IMR-90 (cell line): ENCODE data around the gene DDX52. TPM values are rescaled to one million over a fixed set of nuclear protein-coding genes. Genes with fewer than 3 reads are reported as not detected.
"Not testable (repeated sequence)": the region's sequence is repeated elsewhere in the genome, so short reads cannot be mapped to it uniquely, and the experiment has no call there.

Experiments used
- ATAC-seq: fragments of 200-7000 bp; cut with Tn5 transposase; 2 replicates; pipeline ENCODE4 v1.9.1; 2020; ENCODE audit warnings: low read depth, mild to moderate bottlenecking, moderate library complexity
- BruUV-seq: library from RNA; stranded (reverse); fragments of 400-500 nt; replicated peaks from 2 replicates; lab custom pipeline; 2021; lab: Mats Ljungman, UMichigan
- CTCF ChIA-PET: fragments of 300-600 bp; formaldehyde crosslinking; extraction: SDS; loops from one replicate; lab custom pipeline; 2021; ENCODE audit warnings: antibody characterized with exemption; lab: Yijun Ruan, JAX
- POLR2A ChIA-PET: fragments of 300-600 bp; sonication (Branson Sonifier 250); formaldehyde crosslinking; loops from one replicate; lab custom pipeline; 2022; ENCODE audit warnings: antibody characterized with exemption; ENCODE audit not compliant: unreplicated experiment; lab: Charles Lee
- DNase-seq: peaks from one replicate; pipeline ENCODE4 v3.0.0; 2013
- H2AFZ ChIP-seq: replicated peaks from 2 replicates; pipeline ENCODE3; 2013; ENCODE audit warnings: low read length, mild to moderate bottlenecking; ENCODE audit not compliant: poor library complexity
- H2AK5ac ChIP-seq: 2 replicates; pipeline ENCODE4 v1.6.1; 2013; ENCODE audit warnings: low read depth, low read length, inconsistent platforms
- H2AK9ac ChIP-seq: replicated peaks from 2 replicates; pipeline ENCODE3; 2013; ENCODE audit warnings: mild to moderate bottlenecking, low read depth, low read length, moderate library complexity; ENCODE audit not compliant: poor library complexity
- H2BK120ac ChIP-seq: 2 replicates; pipeline ENCODE4 v1.6.1; 2013; ENCODE audit warnings: low read depth, low read length, inconsistent platforms
- H2BK15ac ChIP-seq: 3 replicates; pipeline ENCODE4 v1.6.1; 2013; ENCODE audit warnings: low read depth, low read length, inconsistent platforms
- H2BK20ac ChIP-seq: 2 replicates; pipeline ENCODE4 v1.6.1; 2013; ENCODE audit warnings: low read depth, mild to moderate bottlenecking, inconsistent platforms, low read length, moderate library complexity
- H2BK5ac ChIP-seq: 2 replicates; pipeline ENCODE4 v1.6.1; 2013; ENCODE audit warnings: mild to moderate bottlenecking, low read depth, low read length, inconsistent platforms; ENCODE audit not compliant: poor library complexity, severe bottlenecking
- H3K14ac ChIP-seq: replicated peaks from 2 replicates; pipeline ENCODE4 v1.6.1; 2013; ENCODE audit warnings: low read depth, low read length, inconsistent platforms
- H3K18ac ChIP-seq: 2 replicates; pipeline ENCODE4 v1.6.1; 2013; ENCODE audit warnings: low read depth, low read length, control low read depth
- H3K23ac ChIP-seq: 2 replicates; pipeline ENCODE4 v1.6.1; 2013; ENCODE audit warnings: low read depth, low read length, inconsistent platforms
- H3K27ac ChIP-seq: 2 replicates; pipeline ENCODE4 v1.5.1; 2013; ENCODE audit warnings: mild to moderate bottlenecking, control low read depth, low read length; ENCODE audit not compliant: insufficient read depth
- H3K27me3 ChIP-seq: 2 replicates; pipeline ENCODE4 v1.6.1; 2013; ENCODE audit warnings: low read length; ENCODE audit not compliant: control insufficient read depth, insufficient read depth
- H3K36me3 ChIP-seq: 2 replicates; pipeline ENCODE4 v1.6.1; 2013; ENCODE audit warnings: low read length, mixed read lengths; ENCODE audit not compliant: control insufficient read depth, insufficient read depth
- H3K4ac ChIP-seq: 2 replicates; pipeline ENCODE4 v1.6.1; 2013; ENCODE audit warnings: low read depth, low read length, inconsistent platforms
- H3K4me1 ChIP-seq: 2 replicates; pipeline ENCODE4 v1.6.1; 2013; ENCODE audit warnings: low read length, mixed read lengths; ENCODE audit not compliant: control insufficient read depth, insufficient read depth
- H3K4me2 ChIP-seq: 2 replicates; pipeline ENCODE4 v1.6.1; 2013; ENCODE audit warnings: low read depth, mild to moderate bottlenecking, control low read depth, low read length, moderate library complexity
- H3K4me3 ChIP-seq: 2 replicates; pipeline ENCODE4 v1.5.1; 2013; ENCODE audit warnings: low read depth, mild to moderate bottlenecking, control low read depth, low read length, moderate library complexity; ENCODE audit not compliant: insufficient read depth
- H3K56ac ChIP-seq: 2 replicates; pipeline ENCODE4 v1.6.1; 2013; ENCODE audit warnings: low read length, inconsistent platforms; ENCODE audit not compliant: insufficient read depth; ENCODE audit errors: extremely low read depth
- H3K79me1 ChIP-seq, 2 experiments: 2 replicates each; pipeline ENCODE4 v1.6.1; 2013; ENCODE audit warnings: low read length in 2 of 2, inconsistent platforms in 1 of 2, low read depth in 1 of 2
- H3K9ac ChIP-seq: 2 replicates; pipeline ENCODE4 v1.6.1; 2013; ENCODE audit warnings: low read depth, low read length, control low read depth
- H3K9me1 ChIP-seq: 2 replicates; pipeline ENCODE4 v1.6.1; 2013; ENCODE audit warnings: low read length, inconsistent platforms; ENCODE audit not compliant: insufficient read depth
- H3K9me3 ChIP-seq: 2 replicates; pipeline ENCODE4 v1.6.1; 2013; ENCODE audit warnings: low read length; ENCODE audit not compliant: control insufficient read depth, insufficient read depth
- H4K20me1 ChIP-seq: 2 replicates; pipeline ENCODE4 v1.6.1; 2013; ENCODE audit warnings: low read length, inconsistent platforms; ENCODE audit not compliant: insufficient read depth
- H4K5ac ChIP-seq: 2 replicates; pipeline ENCODE4 v1.6.1; 2013; ENCODE audit warnings: mild to moderate bottlenecking, low read depth, low read length, control low read depth
- H4K8ac ChIP-seq, 2 experiments: 2 replicates each; pipeline ENCODE4 v1.6.1; 2013; ENCODE audit warnings: low read depth in 2 of 2, low read length in 2 of 2, control low read depth in 1 of 2, inconsistent platforms in 1 of 2
- H4K91ac ChIP-seq: 2 replicates; pipeline ENCODE4 v1.6.1; 2013; ENCODE audit warnings: low read depth, low read length, inconsistent platforms; ENCODE audit not compliant: insufficient read depth
- POLR2A ChIP-seq: IDR thresholded peaks from 2 replicates; pipeline ENCODE4 v1.6.1; 2012; ENCODE audit warnings: mild to moderate bottlenecking, low read depth, low read length
- WGBS, 2 experiments: methylation state at CpG; one replicate each; pipeline versions ENCODE4 v1.1.5 to v1.1.7; 2013; ENCODE audit warnings: missing lambda C conversion rate in 2 of 2; ENCODE audit not compliant: insufficient read length in 1 of 2; ENCODE audit errors: extremely low coverage in 2 of 2; 5-methylcytosine and 5-hydroxymethylcytosine counted together
- dilution Hi-C: fragments of 300-500 bp; cut with HindIII; formaldehyde crosslinking; loops from one replicate; pipeline ENCODE4 v1.14.3; 2018; ENCODE audit warnings: low sequenced_read_pairs; ENCODE audit not compliant: unreplicated experiment
- in situ Hi-C: fragments of 300-500 bp; cut with MboI; formaldehyde crosslinking; loops from 3 replicates; pipeline ENCODE4 v1.14.3; 2019; ENCODE audit warnings: low sequenced_read_pairs, inconsistent platforms, mixed read lengths
- intact Hi-C: fragments of 100-400 bp; cut with micrococcal nuclease; formaldehyde crosslinking; loops from 2 replicates; pipeline ENCODE4 v1.10.0; 2022
- polyA plus RNA-seq, 3 experiments: library from polyadenylated mRNA; depleted of rRNA; stranded (reverse); fragments of >200 nt; gene quantifications; 2 replicates each; pipeline ENCODE4 v1.2.3, GENCODE V29; 2012; ENCODE audit warnings: low replicate concordance in 1 of 3
- total RNA-seq: library from RNA; depleted of rRNA; stranded (reverse); fragments of >200 nt; gene quantifications from 2 replicates; pipeline ENCODE4 v1.2.3, GENCODE V29; 2012

Gene DDX52
- total and polyA plus RNA-seq, 2 of the 4 experiments (the other 2 are of a cell fraction), result 12.5 to 26.7 TPM

DNA sequence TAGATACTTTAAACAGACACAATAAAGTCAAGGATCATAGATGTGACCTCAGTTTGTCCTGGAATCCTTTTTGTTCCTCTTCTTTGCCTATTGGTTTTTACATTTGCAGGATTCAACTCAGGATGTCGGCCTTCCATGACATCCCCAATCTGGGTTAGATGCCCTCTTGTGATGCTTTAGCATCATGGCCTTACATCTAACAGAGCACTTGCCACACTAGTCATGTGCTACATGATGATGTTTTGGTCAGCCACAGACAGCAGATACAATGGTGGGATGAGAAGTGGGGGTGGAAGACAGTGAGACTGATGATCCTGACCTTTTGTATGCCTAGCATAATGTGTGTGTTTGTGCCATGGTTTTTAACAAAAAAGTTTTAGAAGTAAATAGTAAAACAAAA lies 32.3 kb downstream of the DDX52 start:
- no peak overlapping the region for H3K27ac ChIP-seq
- TF ChIP-seq POLR2A, result no peak

GRCh38 chr17:37610041-37610420 lies 33.2 kb downstream of the DDX52 start:
- H2BK15ac ChIP-seq, in situ Hi-C loops, POLR2A ChIA-PET, H4K20me1 ChIP-seq, DNase-seq, H3K36me3 ChIP-seq, intact Hi-C loops, dilution Hi-C loops, H3K9me3 ChIP-seq, H3K4me1 ChIP-seq, H3K27me3 ChIP-seq, H3K4me3 ChIP-seq, BruUV-seq, H2AFZ ChIP-seq, ATAC-seq: not testable (repeated sequence)
- Histone ChIP-seq H3K27ac (peak overlapping the region; percentile 83), H2BK20ac (peak overlapping the region; percentile 57; the same call in 1 of the 2 replicates), H2BK5ac (peak overlapping the region; percentile 93), H4K91ac (peak overlapping the region; percentile 71), H4K5ac (peak overlapping the region; percentile 60; the same call in 1 of the 2 replicates), H3K79me1 (peaks cover 8 to 33% of the 10 kb centered on the region in 2 experiments), H3K56ac (peak overlapping the region; percentile 99), H3K9me1 (peaks cover 10% of the 10 kb centered on the region), H3K23ac (peak overlapping the region; percentile 99; the same call in 1 of the 2 replicates), H2AK5ac (peak overlapping the region; percentile 35), H3K18ac (peak overlapping the region; percentile 62; the same call in 1 of the 2 replicates), H3K4ac (peak overlapping the region; percentile 92; the same call in 1 of the 2 replicates), H4K8ac (peak overlapping the region; percentile 75 to 94; a peak in 3 of 4 replicates), H3K9ac (peak overlapping the region; percentile 91; the same call in 1 of the 2 replicates), H3K4me2 (peak overlapping the region; percentile 88; the same call in 1 of the 2 replicates), H3K14ac (peak overlapping the region; percentile 98), H2BK120ac (peak overlapping the region; percentile 83), H2AK9ac (peak overlapping the region; percentile 83)
- CTCF ChIA-PET, result interaction anchor here (0.6 to 1.7 kb wide), 5 partner anchors 11 to 332 kb away, joined by 3 to 5 read pairs (median 4); no protein-coding TSS in a partner anchor
- no CpG with 5 or more reads among the region's 5 CpGs for WGBS, 2 experiments

More for the DNA sequence above, 32.3 kb downstream of the DDX52 start:
- DNase-seq (peak; percentile 6), ATAC-seq (no peak)
- Histone ChIP-seq H3K4ac (0 out of 2 replicates have a peak overlapping the region, but pooled peaks have one; percentile 46), H3K9me1 (peaks cover 13% of the 10 kb centered on the region), H3K14ac (no peak overlapping the region), H3K27me3 (no peaks in the 10 kb centered on the region), H3K4me3 (no peak overlapping the region), H3K18ac (no peak overlapping the region), H4K20me1 (0 out of 2 replicates have a peak, but pooled peaks cover 4% of the 10 kb centered on the region), H3K36me3 (peaks cover 9% of the 10 kb centered on the region), H3K9me3 (no peaks in the 10 kb centered on the region), H4K91ac (no peak overlapping the region), H2BK20ac (no peak overlapping the region), H4K8ac (no peak overlapping the region; a peak in 1 of 4 replicates), H3K4me1 (peaks cover 7% of the 10 kb centered on the region), H2BK15ac (no peak overlapping the region), H4K5ac (no peak overlapping the region), H3K9ac (no peak overlapping the region), H2BK120ac (no peak overlapping the region), H2BK5ac (no peak overlapping the region), H2AK5ac (no peak overlapping the region), H3K56ac (no peak overlapping the region), H3K23ac (peak overlapping the region; percentile 41; the same call in 1 of the 2 replicates), H2AFZ (no peak overlapping the region), H2AK9ac (no peak overlapping the region), H3K79me1 (peaks cover 4 to 27% of the 10 kb centered on the region in 2 experiments), H3K4me2 (no peak overlapping the region)
- no CpG with 5 or more reads among the region's 1 CpG for WGBS, 2 experiments
- in situ Hi-C loops (no loop called here), intact Hi-C loops (no loop called here), dilution Hi-C loops (no loop called here)
- ChIA-PET POLR2A (no interaction called here), CTCF (interaction anchor here (1.7 kb wide), 1 partner anchor 19 kb away, joined by 5 read pairs; no protein-coding TSS in a partner anchor)
- no TSS peak for BruUV-seq
